ENCODE measurements around the gene KDM8.

Gene KDM8

DNA sequence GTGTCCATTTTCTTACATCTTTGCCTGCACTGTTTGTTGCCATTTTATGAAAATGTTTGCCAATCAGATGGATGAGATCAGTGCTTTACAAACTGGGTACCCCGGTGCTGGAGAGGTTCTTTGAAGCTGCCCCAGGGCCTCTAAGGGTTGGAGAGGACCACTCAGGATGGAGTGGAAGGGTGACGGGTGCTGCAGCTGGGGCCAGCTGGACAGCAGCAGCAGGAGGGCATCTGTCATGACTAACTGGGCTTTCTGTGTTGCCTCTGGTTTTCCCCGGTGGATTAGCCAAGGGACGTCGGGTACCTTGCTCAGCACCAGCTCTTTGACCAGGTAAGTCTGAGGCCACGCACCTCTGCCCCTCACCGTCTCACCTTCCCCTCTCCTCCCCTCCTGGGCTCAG, 12.3 kb downstream of the KDM8 start:
- TF ChIP-seq, protein P1, sequence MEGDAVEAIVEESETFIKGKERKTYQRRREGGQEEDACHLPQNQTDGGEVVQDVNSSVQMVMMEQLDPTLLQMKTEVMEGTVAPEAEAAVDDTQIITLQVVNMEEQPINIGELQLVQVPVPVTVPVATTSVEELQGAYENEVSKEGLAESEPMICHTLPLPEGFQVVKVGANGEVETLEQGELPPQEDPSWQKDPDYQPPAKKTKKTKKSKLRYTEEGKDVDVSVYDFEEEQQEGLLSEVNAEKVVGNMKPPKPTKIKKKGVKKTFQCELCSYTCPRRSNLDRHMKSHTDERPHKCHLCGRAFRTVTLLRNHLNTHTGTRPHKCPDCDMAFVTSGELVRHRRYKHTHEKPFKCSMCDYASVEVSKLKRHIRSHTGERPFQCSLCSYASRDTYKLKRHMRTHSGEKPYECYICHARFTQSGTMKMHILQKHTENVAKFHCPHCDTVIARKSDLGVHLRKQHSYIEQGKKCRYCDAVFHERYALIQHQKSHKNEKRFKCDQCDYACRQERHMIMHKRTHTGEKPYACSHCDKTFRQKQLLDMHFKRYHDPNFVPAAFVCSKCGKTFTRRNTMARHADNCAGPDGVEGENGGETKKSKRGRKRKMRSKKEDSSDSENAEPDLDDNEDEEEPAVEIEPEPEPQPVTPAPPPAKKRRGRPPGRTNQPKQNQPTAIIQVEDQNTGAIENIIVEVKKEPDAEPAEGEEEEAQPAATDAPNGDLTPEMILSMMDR (conservative IDR thresholded peaks at IDR 0.05; ENCODE audit: low read depth, low read length), result no peak
- no peak overlapping the region for H3K4me3 ChIP-seq (ENCODE audit: low read depth, low read length)
- no peak for DNase-seq (ENCODE audit: low read depth)

DNA sequence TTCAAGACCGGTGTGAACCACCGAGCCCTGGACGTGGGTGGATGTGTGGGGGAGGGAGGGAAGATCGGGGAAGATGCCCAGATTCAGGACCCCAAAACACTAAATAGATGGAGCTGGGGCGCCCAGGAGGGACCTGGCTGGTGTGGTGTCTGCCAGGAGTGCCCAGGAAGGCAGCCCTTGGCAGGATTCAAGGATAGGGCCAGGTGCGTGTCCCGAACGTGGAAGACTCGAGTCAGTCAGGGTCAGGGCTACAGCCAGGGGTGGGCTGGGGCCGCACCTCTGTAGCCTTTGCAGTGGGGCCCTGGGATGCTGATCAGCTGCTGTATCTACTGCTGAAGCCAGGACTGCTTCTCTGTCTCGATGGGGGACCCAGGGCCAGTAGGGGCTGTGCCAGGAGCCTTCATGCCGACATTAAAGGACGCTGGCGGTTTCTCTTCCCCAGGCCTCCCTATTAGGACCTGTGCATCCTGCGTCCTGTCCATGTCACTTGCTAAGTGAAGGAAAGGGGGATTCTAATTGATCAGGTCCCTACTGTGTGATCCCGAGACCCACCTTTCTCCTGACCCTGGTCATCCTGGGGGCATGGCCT, 13.1 kb downstream of the KDM8 start:
- no peak overlapping the region for H3K4me3 ChIP-seq (ENCODE audit: low read depth, low read length)
- DNase-seq (ENCODE audit: low read depth), result no peak
- TF ChIP-seq, protein P1 (conservative IDR thresholded peaks at IDR 0.05; ENCODE audit: low read depth, low read length), result no peak

DNA sequence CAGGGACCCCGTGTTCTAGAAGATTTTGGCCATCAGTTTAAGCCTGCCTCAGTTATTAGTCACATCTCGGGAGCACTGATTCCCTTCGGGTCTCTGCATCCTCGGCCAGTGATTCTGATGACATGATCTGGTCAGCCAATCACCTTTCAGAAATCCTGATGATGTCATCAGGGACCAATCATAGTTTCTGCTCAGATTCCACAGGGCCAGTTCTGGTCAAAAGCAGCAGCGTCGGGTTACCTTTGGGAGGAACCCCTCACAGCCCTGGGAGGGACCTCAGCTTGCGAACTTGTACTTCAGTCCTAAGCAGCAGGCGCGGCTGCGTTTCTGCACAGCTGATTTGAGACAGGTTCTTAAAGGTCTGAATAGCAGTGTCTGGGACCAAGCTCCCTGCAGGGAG, 13.9 kb downstream of the KDM8 start:
- DNase-seq (ENCODE audit: low read depth), result peak; percentile 84
- no peak overlapping the region for H3K4me3 ChIP-seq (ENCODE audit: low read depth, low read length)

DNA sequence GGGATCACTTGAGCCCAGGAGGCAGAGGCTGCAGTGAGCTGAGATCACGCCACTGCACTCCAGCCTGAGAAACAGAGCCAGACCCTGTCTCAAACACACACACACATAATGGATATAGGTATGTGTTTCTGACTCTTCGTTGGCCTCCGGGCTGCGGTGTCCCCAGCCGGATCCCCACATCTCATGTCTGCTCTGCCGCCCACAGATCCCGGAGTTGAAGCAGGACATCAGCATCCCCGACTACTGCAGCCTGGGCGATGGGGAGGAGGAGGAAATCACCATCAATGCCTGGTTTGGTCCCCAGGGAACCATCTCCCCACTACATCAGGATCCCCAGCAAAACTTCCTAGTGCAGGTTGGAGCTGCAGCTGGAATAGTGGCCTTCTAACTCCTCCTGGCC, 15.4 kb downstream of the KDM8 start:
- no peak overlapping the region for H3K4me3 ChIP-seq (ENCODE audit: low read depth, low read length)
- no peak for DNase-seq (ENCODE audit: low read depth)
- TF ChIP-seq, protein P1 (conservative IDR thresholded peaks at IDR 0.05; ENCODE audit: low read depth, low read length), result no peak

More for the DNA sequence above, 13.9 kb downstream of the KDM8 start:
- TF ChIP-seq, protein P1 (conservative IDR thresholded peaks at IDR 0.05; ENCODE audit: low read depth, low read length), result no peak

DNA sequence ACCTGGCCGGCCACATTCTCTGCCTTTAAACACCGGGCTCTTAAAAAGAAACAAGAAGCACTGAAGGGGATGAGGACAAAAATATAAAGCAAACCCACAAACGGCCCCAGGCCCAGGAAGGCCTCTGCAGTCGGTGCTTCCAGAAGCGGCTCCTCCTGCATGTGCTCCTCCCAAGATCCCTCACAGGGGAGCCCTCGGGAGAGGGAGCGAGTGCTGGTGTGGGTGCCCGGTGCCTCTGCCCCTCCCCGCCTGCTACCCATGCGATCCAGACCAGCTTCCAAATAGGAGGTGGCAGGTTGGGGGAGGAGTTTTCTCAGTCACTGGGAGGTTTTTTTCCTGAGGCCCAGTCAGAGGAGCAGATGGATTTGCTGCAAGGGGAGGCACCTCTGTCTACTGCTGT, 15.8 kb downstream of the KDM8 start:
- H3K4me3 ChIP-seq (ENCODE audit: low read depth, low read length), result no peak overlapping the region
- TF ChIP-seq, protein P1 (conservative IDR thresholded peaks at IDR 0.05; ENCODE audit: low read depth, low read length), result no peak
- DNase-seq (ENCODE audit: low read depth), result no peak

DNA sequence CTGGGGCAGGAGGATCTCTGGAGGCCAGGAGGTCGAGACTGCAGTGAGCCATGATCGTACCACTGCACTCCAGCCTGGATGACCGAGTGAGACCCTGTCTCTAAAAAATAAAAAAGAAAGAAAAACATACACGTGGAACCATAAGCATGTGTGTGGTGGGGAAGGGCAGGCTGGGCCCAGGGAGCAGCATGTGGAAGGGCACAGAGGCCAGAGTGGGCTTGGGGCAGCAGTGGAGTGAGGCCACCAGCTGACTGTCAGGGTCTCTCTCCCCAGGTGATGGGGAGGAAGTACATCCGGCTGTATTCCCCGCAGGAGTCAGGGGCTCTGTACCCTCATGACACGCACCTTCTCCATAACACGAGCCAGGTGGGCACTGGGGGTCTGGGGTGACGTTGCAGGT, 16.8 kb downstream of the KDM8 start:
- no peak for DNase-seq (ENCODE audit: low read depth)
- TF ChIP-seq, protein P1 (conservative IDR thresholded peaks at IDR 0.05; ENCODE audit: low read depth, low read length), result no peak
- no peak overlapping the region for H3K4me3 ChIP-seq (ENCODE audit: low read depth, low read length)

DNA sequence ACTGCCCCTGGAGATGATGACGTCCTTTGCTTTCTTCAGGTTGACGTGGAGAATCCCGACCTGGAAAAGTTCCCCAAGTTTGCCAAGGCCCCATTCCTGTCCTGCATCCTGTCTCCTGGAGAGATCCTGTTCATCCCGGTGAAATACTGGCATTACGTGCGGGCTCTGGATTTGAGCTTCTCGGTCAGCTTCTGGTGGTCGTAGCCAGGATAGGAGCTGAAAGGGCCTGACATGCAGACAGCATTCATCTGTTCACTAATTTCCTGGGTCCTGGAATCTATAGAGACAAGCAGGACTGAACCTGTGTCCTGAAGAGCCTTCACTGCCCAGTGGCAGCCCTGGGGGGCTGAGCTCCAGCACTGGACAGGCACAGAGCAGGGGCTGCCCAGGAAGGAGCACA, 17.2 kb downstream of the KDM8 start:
- no peak for DNase-seq (ENCODE audit: low read depth)

More for the DNA sequence above, 17.2 kb downstream of the KDM8 start:
- TF ChIP-seq, protein P1 (conservative IDR thresholded peaks at IDR 0.05; ENCODE audit: low read depth, low read length), result no peak
- H3K4me3 ChIP-seq (ENCODE audit: low read depth, low read length), result no peak overlapping the region
